Pulmonary artery endothelial cell (primary cell): ENCODE measurements around the gene LYPD4. TPM values are rescaled to one million over a fixed set of nuclear protein-coding genes. Genes with fewer than 3 reads are reported as not detected.

Experiments used
- DNase-seq: peaks from one replicate; pipeline ENCODE4 v3.0.0-alpha.2; 2011; ENCODE audit warnings: low read depth, low spot score
- total RNA-seq: library from RNA; depleted of rRNA; stranded (reverse); fragments of >200 nt; gene quantifications from 2 replicates; pipeline ENCODE4 v1.2.3, GENCODE V29; 2014

The LYPD4 gene
- total RNA-seq, 1 donor from 2014 or later, result not detected

GRCh38 chr19:41872775-41873647 lies 28.5 kb upstream of the LYPD4 start:
- DNase-seq, result peak; percentile 15

- DNase-seq, result no peak
Measured at GRCh38 chr19:41872384-41872774, 27.9 kb upstream of the LYPD4 start.

- no peak for DNase-seq
Measured at GRCh38 chr19:41871573-41872383, 27.3 kb upstream of the LYPD4 start.

- no peak for DNase-seq
Measured at GRCh38 chr19:41870401-41870873, 26.0 kb upstream of the LYPD4 start.

GRCh38 chr19:41869374-41869955 lies 25.0 kb upstream of the LYPD4 start:
- no peak for DNase-seq

GRCh38 chr19:41868989-41869300 lies 24.5 kb upstream of the LYPD4 start:
- DNase-seq, result no peak

- no peak for DNase-seq
Measured at GRCh38 chr19:41868120-41868988, 23.9 kb upstream of the LYPD4 start.

- DNase-seq, result no peak
Measured at GRCh38 chr19:41866284-41866683, 21.8 kb upstream of the LYPD4 start.

- DNase-seq, result no peak
Measured at GRCh38 chr19:41864374-41864773, 19.9 kb upstream of the LYPD4 start.

GRCh38 chr19:41863209-41863931 lies 18.9 kb upstream of the LYPD4 start:
- no peak for DNase-seq

- no peak for DNase-seq
Measured at GRCh38 chr19:41862445-41862986, 18.0 kb upstream of the LYPD4 start.

- no peak for DNase-seq
Measured at GRCh38 chr19:41861846-41862245, 17.4 kb upstream of the LYPD4 start.

GRCh38 chr19:41861116-41861768 lies 16.8 kb upstream of the LYPD4 start:
- no peak for DNase-seq

- DNase-seq, result no peak
Measured at GRCh38 chr19:41860419-41861115, 16.1 kb upstream of the LYPD4 start.

GRCh38 chr19:41859618-41860418 lies 15.3 kb upstream of the LYPD4 start, which contains the start of gene RPS19:
RPS19 (plus strand) TSS chr19:41860255; CDS start chr19:41860775, 520 bp downstream.
- peak; percentile 93 for DNase-seq

GRCh38 chr19:41859213-41859617 lies 14.7 kb upstream of the LYPD4 start:
- no peak for DNase-seq

GRCh38 chr19:41853768-41854167 lies 9.3 kb upstream of the LYPD4 start:
- DNase-seq, result no peak

- no peak for DNase-seq
Measured at GRCh38 chr19:41853344-41853743, 8.9 kb upstream of the LYPD4 start.
